Measurements from ENCODE around the gene PAX5.
A peak's percentile ranks its signal among the peaks of the same experiment; 100 is the strongest.

Gene PAX5

DNA sequence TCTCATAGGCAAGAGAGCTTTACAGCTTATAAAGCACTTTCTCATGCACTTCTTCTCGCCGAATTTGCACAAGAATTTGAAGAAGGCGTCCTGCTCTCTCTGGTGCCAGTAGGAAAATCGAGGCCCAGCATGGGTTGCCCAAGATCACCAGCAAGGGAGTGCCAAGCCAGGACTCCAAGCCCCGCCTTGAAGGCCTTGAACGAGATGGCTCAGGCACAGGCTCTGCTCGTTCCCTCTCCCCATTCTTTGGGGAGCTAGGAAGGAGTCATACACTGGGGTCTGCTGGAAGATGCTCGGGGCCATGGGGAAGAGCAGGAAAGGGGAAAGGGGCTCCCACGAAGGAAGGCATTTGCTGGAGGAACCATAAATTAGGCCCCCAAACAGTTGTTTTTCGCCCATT lies 46.7 kb downstream of the PAX5 start:
- DNase-seq: no peak

DNA sequence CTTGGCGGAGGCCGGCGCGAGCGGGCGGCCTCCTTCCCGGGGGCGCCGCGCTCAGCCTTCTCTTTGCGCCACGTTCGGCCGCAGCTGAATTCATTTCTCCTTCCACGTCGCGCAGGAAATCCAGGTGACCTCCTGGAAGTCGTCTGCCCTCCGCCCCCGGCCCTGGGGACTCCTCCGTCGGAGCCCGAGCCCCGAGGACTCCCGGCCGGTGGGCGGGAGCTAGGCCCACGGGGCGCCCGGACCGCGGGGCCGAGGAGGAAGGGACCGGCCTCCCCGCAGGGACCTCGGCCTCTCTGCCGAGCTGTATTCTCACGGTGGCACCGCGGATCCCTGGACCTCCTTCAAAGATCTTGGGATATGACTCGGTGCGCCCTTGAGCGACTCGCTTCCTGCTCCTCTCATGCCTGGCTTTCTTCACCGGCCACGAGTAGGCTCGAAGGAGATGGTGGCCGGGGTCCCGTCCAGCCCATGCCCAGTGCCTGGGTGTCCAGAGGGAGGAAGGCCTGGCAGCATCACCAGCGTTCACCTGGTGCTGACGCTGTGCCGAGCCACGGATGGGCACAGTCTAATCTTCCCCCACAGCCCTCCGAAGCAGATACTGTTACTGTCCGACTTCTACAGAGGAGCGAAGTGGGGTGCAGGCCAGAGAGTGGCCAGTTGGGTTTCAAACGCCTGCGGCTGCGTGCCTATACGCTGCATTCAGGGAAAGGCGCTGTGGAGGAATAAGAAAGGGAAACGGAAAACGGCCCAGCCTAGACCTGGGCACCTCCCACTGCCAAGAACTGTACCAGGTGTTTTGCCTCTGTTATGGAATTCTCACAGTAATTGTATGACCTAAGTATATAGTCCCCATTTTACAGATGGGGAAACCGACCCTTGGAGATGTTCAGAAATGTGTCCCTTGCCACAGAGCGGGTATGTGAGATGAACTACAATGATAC lies 47.3 kb downstream of the PAX5 start:
- no peak for DNase-seq

DNA sequence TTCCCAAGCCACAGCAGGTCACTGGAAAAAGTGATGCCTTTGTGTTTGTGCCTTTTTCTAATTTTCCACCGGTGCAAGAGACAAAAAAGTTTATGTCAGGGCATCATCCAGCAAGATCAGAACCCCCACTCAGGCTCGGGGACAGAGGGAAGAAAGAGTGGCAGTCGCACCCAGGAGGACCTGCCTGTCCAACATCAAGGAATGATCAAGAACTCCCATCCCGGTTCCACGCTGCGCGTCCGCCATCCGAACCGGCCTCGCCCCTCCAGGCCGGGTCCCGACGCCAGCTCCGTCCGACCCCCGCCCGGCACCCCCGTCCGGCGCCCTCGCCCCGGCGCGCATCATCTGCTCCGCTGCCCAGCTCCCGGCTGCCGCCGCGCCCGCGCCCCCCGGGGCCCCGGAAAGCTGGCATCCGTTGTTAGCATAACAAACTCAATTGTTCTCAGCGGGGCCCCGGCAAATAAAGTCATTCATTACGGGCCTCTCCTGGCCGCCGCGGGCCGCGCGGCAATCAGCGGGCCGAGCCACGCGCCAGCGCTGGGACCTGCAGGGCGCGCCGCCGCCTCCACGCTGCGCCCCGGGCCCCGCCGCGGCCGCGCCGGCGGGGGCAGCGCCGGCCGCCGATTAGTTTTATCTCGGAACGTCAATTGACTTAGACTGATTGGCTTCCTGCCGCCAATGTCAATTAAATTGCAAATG lies 48.1 kb downstream of the PAX5 start:
- no peak for DNase-seq

- no peak for DNase-seq
These were observed 48.9 kb downstream of the PAX5 start for GRCh38 chr9:36985061-36985768.

DNA sequence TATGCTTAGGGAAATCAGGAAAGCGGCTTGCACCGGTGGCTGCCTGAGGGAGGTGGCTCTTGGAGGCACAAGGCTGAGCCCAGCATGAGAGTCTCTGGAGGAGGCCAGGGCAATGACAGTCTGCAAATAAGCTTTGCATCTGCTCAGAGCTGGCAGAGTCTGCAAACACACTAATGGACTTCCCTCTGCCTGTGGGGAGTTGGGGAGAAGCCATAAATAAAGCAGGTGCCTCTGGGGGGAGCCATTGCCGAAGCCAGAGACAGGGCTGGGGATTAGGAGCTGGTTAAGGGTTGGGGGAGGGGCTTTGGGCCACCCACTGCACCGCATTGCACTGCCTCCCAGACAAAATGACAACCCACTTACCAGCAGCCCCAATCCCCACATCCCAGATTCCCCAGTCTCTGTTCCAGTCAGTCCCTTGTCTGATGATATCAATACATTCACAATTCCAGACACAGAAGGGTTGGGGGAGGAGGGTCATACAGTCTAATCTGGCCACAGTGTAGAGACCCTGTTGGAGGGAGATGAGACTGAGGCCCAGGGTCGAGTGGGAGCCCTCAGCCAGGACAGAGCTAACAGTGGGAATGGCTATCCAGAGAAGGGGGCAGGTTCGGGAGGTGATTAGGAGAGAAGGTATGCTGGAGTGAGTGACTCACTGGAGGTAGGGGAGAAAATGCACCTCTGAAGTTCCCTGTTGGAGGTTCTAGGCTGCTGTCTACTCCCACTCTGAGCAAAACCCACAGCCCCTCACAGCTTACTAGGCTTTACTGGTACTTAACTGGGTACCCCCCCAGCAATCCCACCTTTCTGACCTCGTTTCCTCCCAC lies 53.7 kb downstream of the PAX5 start:
- DNase-seq: peak in 1 of 4 experiments; percentile 12

DNA sequence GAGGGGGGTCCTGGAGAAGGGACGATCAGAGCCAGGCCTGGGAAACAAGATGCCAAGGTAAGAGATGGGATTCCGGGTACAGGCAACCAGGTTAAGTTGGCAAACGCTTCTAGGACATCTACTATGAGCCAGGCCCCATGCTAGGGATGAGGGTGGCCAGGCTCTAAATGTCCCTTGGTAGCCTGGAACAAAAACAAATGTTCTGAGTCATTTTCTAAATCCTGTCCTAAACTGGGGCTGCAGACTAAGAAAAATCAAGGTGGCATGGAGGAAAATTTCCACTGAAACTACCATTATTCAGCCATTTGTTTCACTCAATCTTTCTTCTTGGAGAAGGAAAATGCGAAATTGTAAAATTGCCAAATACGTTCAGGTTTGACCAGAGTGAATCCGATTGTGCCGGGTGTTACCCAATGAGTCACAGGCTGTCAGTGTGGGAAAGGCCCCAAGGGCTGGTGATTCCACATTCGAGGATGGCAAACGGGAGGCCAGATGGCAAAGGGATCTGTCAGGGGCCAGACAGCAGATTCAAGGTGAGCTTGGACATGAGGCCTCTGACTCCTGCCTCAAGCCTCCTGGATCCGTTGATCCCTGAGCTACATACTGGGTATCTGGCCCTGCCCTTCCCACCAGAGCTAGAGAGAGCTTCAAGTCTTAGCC lies 57.6 kb downstream of the PAX5 start:
- DNase-seq: no peak

GRCh38 chr9:36974731-36975130 lies 59.3 kb downstream of the PAX5 start:
- DNase-seq: no peak

- DNase-seq: no peak
These were observed 62.1 kb downstream of the PAX5 start for GRCh38 chr9:36971935-36972488.

DNA sequence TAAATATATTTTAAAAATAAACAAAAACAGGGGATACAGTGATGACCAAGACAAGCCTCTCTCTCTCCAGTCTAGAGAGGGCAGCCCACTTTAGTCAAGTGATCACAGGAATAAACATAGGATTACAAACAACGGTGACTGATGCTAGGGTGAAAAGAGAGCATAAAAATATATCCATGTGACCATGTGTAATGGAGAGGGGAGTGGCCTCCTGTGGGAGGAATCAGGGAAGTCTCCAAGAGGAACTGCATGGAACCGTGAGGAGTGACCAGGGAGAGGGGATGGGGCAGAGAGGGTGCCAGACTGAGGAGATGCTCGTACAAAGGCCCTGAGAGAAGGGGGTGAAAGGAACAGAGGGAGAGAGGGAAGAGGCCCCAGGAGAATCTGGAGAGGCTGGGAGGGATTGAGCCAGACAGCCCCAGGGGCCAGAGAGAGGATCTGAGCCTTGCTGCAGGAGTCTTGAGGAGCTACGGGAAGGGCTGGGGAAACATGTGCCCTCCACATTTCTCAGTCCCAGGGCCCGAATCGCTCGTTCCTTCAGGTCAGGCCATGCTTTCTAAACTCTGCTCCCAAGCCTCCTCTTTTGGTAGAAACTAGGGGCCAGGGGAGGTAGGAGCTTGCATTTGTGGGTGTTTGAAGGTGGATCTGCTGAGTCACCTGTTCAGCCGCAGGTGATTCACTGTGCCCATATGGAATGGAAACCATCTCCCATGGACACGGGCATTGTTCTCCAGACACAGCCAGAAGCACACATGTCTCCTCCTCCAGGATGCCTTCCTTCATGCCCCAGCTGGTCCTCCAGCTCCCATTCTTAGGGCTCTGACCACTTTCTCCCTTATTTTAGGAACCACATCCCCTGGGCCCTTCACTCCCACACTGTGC lies 63.8 kb downstream of the PAX5 start:
- DNase-seq: peak; percentile 45 to 74 (median 62)

GRCh38 chr9:36969216-36969771 lies 64.8 kb downstream of the PAX5 start:
- no peak for DNase-seq

- peak; percentile 18 to 48 (median 30) for DNase-seq
These were observed 65.4 kb downstream of the PAX5 start for GRCh38 chr9:36968574-36969215.

DNA sequence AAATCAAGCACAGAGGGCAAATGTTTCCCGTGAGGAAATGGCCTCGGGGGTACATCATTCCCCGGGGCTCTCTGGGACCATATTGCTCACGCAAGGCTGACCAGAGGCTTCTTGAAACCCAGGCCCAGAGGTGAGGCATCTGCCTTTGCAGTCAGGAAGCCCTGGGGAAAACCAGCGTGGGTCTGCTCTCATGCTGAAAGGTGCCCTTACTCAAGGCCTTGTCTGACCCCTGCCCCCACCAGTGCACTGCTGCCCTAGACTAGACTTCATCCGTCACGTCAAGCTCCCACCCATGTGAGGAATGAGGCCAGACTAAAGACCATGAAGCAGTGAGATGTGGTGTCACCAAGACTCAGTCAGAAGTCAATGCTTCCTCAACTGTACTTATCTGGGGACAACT lies 66.1 kb downstream of the PAX5 start:
- no peak for DNase-seq

- no peak for DNase-seq
These were observed 67.5 kb downstream of the PAX5 start for GRCh38 chr9:36966371-36967097.

- no peak for DNase-seq
These were observed 69.3 kb downstream of the PAX5 start for GRCh38 chr9:36964791-36965190.

- no peak for DNase-seq
These were observed 70.7 kb downstream of the PAX5 start for GRCh38 chr9:36963346-36963745.

GRCh38 chr9:36962691-36963090 lies 71.4 kb downstream of the PAX5 start:
- DNase-seq: no peak

DNA sequence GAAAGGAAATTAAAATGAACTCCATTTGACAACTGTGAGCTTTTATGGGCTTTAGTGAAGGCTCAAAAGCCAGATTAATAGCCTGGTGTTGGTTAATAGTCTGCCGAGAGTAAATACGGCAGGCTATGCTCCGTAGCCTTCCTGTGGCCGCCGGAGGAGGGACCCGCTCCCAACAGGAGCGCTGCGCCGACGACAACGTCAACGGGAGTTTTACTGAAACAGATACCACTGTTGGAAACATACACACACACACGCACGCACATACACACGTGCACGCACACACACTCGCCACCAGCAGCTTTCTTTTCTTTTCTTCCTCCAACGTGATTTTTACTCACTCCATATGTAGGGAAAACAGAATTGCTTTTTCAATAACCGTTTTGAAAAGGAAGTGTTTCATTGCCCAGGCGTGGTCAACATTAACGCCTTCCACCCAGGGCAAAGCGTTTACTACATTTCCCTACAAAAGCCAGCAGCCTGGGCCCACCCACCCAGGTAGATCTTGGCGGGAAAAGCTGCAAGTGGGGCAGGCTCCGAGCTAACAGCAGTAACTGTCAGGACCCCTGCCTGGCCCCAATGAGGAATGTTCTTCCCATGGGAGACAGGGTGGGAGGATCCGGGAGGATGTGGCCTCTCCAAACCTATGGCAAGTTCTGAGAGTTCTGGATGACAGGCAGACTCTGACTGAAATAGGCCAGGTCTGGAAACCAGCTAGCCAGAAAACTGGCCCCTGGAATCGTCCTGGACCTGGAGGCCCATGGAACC lies 72.3 kb downstream of the PAX5 start:
- DNase-seq: peak in 3 of 4 experiments; percentile 2 to 18 (median 7)

DNA sequence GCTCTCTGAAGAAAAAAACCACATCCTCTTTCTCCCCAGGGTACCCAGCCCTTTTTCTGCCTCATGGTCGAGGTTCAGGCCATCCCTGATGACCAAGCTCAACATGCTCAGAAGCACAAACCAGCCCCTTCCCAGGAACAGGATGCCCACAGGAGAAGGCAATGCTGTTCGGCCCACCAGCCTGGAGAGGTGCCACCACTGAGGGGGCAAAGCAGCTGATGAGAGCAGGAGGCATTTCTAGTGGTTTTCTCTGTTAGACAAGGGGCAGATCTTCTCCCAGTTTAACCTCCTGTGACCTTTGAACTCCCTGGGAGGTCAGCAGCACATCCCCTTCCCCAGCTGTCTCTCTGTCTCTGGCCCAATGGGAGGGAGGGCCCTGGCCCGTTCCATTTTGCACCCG lies 73.0 kb downstream of the PAX5 start:
- DNase-seq: no peak

Data from suppressor macrophage (primary cell).